ENCODE measurements around the gene DMD.

DMD gene

GRCh38 chrX:31323658-31324057 is 1887.7 kb downstream of the DMD start:
- Mint-ChIP-seq H3K27me3 (no peaks in the 10 kb centered on the region), H3K4me1 (ENCODE audit: low read depth) (no peaks in the 10 kb centered on the region), H3K9me3 (no peaks in the 10 kb centered on the region), H3K36me3 (ENCODE audit: low read depth) (no peaks in the 10 kb centered on the region), H3K4me3 (no peak overlapping the region), H3K27ac (no peak overlapping the region)

- H3K4me3 Mint-ChIP-seq = no peak overlapping the region
- H3K27me3 Mint-ChIP-seq = no peaks in the 10 kb centered on the region
- H3K27ac Mint-ChIP-seq = no peak overlapping the region
- H3K36me3 Mint-ChIP-seq (ENCODE audit: low read depth) = no peaks in the 10 kb centered on the region
- no peaks in the 10 kb centered on the region for H3K9me3 Mint-ChIP-seq
- H3K4me1 Mint-ChIP-seq (ENCODE audit: low read depth) = no peaks in the 10 kb centered on the region
These were observed 1890.6 kb downstream of the DMD start for GRCh38 chrX:31320740-31321139.

GRCh38 chrX:31319586-31319985 is 1891.8 kb downstream of the DMD start:
- Mint-ChIP-seq H3K36me3 (ENCODE audit: low read depth) (no peaks in the 10 kb centered on the region), H3K9me3 (no peaks in the 10 kb centered on the region), H3K4me1 (ENCODE audit: low read depth) (no peaks in the 10 kb centered on the region), H3K4me3 (no peak overlapping the region), H3K27me3 (no peaks in the 10 kb centered on the region), H3K27ac (no peak overlapping the region)

- no peak overlapping the region for H3K27ac Mint-ChIP-seq
- no peaks in the 10 kb centered on the region for H3K36me3 Mint-ChIP-seq (ENCODE audit: low read depth)
- no peaks in the 10 kb centered on the region for H3K9me3 Mint-ChIP-seq
- no peaks in the 10 kb centered on the region for H3K27me3 Mint-ChIP-seq
- no peak overlapping the region for H3K4me3 Mint-ChIP-seq
- H3K4me1 Mint-ChIP-seq (ENCODE audit: low read depth) = no peaks in the 10 kb centered on the region
These were observed 1892.5 kb downstream of the DMD start for GRCh38 chrX:31318866-31319265.

- H3K27ac Mint-ChIP-seq = no peak overlapping the region
- H3K4me1 Mint-ChIP-seq (ENCODE audit: low read depth) = no peaks in the 10 kb centered on the region
- H3K4me3 Mint-ChIP-seq = no peak overlapping the region
- no peaks in the 10 kb centered on the region for H3K27me3 Mint-ChIP-seq
- H3K9me3 Mint-ChIP-seq = no peaks in the 10 kb centered on the region
- H3K36me3 Mint-ChIP-seq (ENCODE audit: low read depth) = no peaks in the 10 kb centered on the region
These were observed 1894.9 kb downstream of the DMD start for GRCh38 chrX:31316340-31316991.

GRCh38 chrX:31314921-31315320 is 1896.4 kb downstream of the DMD start:
- H3K36me3 Mint-ChIP-seq (ENCODE audit: low read depth) = no peaks in the 10 kb centered on the region
- no peaks in the 10 kb centered on the region for H3K4me1 Mint-ChIP-seq (ENCODE audit: low read depth)
- H3K27ac Mint-ChIP-seq = no peak overlapping the region
- H3K27me3 Mint-ChIP-seq = no peaks in the 10 kb centered on the region
- H3K9me3 Mint-ChIP-seq = no peaks in the 10 kb centered on the region
- no peak overlapping the region for H3K4me3 Mint-ChIP-seq

GRCh38 chrX:31307952-31308351 is 1903.4 kb downstream of the DMD start:
- Mint-ChIP-seq H3K36me3 (ENCODE audit: low read depth) (no peaks in the 10 kb centered on the region), H3K4me1 (ENCODE audit: low read depth) (no peaks in the 10 kb centered on the region), H3K9me3 (no peaks in the 10 kb centered on the region), H3K27ac (no peak overlapping the region), H3K4me3 (no peak overlapping the region), H3K27me3 (peaks cover 6% of the 10 kb centered on the region)

DNA sequence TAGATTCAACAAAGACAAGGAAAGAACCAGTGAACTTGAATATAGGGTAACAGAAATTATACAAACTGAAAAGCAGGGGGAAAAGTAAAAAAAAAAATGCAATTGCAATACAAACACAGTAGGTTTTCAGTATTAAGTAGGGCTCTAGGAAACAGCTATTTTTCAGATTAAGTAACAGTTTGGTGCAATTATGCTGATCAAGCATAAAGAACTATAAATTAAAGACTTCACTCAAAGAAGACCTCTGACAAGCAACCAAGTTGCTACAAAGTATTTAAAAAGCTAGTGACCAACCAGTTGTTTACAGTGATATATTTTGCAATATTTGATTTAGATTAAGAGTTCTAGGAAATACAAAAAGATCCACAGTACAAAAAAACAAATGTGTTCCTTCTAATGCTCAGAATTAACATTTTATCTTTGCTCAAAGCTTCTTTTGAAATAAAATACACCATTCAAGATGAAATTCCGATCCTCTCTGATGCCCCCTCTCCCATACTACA is 1908.7 kb downstream of the DMD start:
- Mint-ChIP-seq H3K27ac (no peak overlapping the region), H3K27me3 (peaks cover 6% of the 10 kb centered on the region), H3K4me1 (ENCODE audit: low read depth) (no peaks in the 10 kb centered on the region), H3K36me3 (ENCODE audit: low read depth) (no peaks in the 10 kb centered on the region), H3K9me3 (no peaks in the 10 kb centered on the region), H3K4me3 (no peak overlapping the region)

DNA sequence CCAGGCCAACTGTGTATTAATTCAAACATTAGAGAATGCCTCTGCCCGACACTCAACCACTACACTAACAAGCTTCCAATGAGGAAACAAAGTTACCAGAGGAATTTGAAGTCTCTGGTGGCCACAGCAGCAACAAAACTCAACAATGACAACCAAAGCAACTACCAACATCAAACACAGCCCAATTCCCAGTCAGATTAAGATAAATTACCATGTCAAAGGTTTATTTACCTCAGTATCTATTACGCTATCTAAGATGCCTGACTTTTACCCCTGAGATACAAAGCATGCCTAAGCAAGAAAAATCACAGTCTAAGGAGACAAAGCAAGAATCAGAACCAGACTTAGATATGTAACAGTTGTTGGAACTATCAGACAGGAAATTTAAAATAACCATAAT is 1909.4 kb downstream of the DMD start:
- Mint-ChIP-seq H3K27ac (no peak overlapping the region), H3K4me3 (no peak overlapping the region)

DNA sequence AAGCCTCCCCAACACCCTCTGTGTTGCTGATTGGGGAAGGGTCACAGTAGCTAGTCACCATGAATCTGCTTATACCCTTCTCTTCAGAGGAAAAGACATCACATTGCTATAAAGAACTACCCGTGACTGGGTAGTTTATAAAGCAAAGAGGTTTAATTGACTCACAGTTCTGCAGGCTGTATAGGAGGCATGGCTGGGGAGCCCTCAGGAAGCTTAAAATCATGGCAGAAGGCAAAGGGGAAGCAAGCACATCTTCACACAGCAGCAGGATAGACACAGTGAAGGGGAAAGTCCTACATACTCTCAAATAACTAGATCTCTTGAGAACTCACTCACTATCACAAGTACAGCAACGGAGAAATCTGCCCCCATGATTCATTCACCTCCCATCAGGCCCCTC is 1910.1 kb downstream of the DMD start:
- no peak overlapping the region for H3K27ac Mint-ChIP-seq

More for the DNA sequence above, 1909.4 kb downstream of the DMD start:
- peaks cover 6% of the 10 kb centered on the region for H3K27me3 Mint-ChIP-seq
- no peaks in the 10 kb centered on the region for H3K4me1 Mint-ChIP-seq (ENCODE audit: low read depth)
- no peaks in the 10 kb centered on the region for H3K9me3 Mint-ChIP-seq
- H3K36me3 Mint-ChIP-seq (ENCODE audit: low read depth) = no peaks in the 10 kb centered on the region

DNA sequence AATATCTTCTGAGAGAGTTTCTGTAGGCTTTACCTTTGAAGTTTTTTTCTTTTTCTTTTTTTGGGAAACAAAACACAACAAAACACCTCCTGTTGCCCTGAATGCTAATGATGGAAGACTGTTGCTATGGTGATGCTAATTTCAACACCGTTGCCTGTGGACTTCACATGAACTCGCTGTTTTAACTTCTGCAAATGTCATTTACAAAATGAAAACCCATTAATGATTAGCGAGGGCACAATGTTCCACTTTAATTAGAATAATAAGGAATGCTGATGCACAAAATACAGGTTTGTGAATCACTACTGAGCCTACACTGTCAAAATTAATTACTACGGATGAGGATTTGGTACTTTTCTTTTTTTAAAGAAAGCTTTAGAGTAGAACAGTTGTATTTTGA is 1912.4 kb downstream of the DMD start:
- Mint-ChIP-seq H3K4me1 (ENCODE audit: low read depth) (no peaks in the 10 kb centered on the region), H3K4me3 (no peak overlapping the region), H3K27me3 (peaks cover 6% of the 10 kb centered on the region), H3K27ac (no peak overlapping the region), H3K36me3 (ENCODE audit: low read depth) (no peaks in the 10 kb centered on the region), H3K9me3 (no peaks in the 10 kb centered on the region)

More for the DNA sequence above, 1910.1 kb downstream of the DMD start:
- H3K4me1 Mint-ChIP-seq (ENCODE audit: low read depth) = no peaks in the 10 kb centered on the region
- no peak overlapping the region for H3K4me3 Mint-ChIP-seq
- H3K27me3 Mint-ChIP-seq = peaks cover 6% of the 10 kb centered on the region
- H3K9me3 Mint-ChIP-seq = no peaks in the 10 kb centered on the region
- H3K36me3 Mint-ChIP-seq (ENCODE audit: low read depth) = no peaks in the 10 kb centered on the region

GRCh38 chrX:31297881-31298280 is 1913.5 kb downstream of the DMD start:
- Mint-ChIP-seq H3K4me3 (no peak overlapping the region), H3K36me3 (ENCODE audit: low read depth) (no peaks in the 10 kb centered on the region), H3K4me1 (ENCODE audit: low read depth) (no peaks in the 10 kb centered on the region), H3K27ac (no peak overlapping the region), H3K27me3 (no peaks in the 10 kb centered on the region), H3K9me3 (no peaks in the 10 kb centered on the region)

DNA sequence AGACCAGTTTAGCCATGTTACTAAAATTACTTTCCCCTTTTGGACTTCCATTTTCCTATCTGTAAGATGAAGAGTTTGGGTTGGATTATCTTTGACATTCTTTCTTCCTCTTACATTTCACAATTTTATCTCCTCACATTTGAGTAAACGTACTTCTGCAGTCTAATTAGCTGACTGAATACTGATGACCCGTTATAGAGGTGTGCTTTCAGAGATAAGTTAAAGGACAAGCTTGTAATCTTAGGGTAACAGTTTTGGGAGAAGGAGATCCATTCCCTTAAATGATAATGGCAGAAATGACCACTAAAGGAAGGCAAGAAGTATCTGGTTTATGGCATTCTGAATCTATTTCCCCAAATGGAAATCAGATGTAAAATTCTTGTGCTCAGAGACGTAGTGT is 1916.9 kb downstream of the DMD start:
- Mint-ChIP-seq H3K4me1 (ENCODE audit: low read depth) (no peaks in the 10 kb centered on the region), H3K9me3 (no peaks in the 10 kb centered on the region), H3K27ac (no peak overlapping the region), H3K4me3 (no peak overlapping the region), H3K36me3 (ENCODE audit: low read depth) (no peaks in the 10 kb centered on the region), H3K27me3 (no peaks in the 10 kb centered on the region)

DNA sequence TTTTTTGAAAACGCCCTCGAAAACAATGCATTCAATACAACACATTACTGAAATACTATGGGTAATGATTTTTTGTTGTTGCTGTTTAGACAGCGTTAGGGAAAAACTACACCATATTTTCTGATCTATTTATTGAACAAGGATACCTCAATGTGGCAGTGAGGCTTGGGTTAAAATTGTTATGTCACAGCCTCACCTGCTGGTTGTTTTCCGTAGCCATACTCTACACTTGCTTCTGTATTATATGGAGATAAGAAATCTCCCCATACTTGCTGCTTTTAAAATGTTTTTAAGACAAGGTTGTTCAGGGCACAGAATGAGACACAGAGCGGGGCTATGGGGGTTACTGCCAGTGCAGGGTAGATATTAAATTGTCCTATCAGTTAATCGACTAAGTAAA is 1917.9 kb downstream of the DMD start:
- no peak overlapping the region for H3K4me3 Mint-ChIP-seq
- no peaks in the 10 kb centered on the region for H3K27me3 Mint-ChIP-seq
- H3K36me3 Mint-ChIP-seq (ENCODE audit: low read depth) = no peaks in the 10 kb centered on the region
- no peak overlapping the region for H3K27ac Mint-ChIP-seq
- no peaks in the 10 kb centered on the region for H3K4me1 Mint-ChIP-seq (ENCODE audit: low read depth)
- H3K9me3 Mint-ChIP-seq = no peaks in the 10 kb centered on the region

GRCh38 chrX:31291131-31291530 is 1920.2 kb downstream of the DMD start:
- Mint-ChIP-seq H3K36me3 (ENCODE audit: low read depth) (no peaks in the 10 kb centered on the region), H3K4me3 (no peak overlapping the region), H3K27me3 (no peaks in the 10 kb centered on the region), H3K9me3 (no peaks in the 10 kb centered on the region), H3K4me1 (ENCODE audit: low read depth) (no peaks in the 10 kb centered on the region), H3K27ac (no peak overlapping the region)

- Mint-ChIP-seq H3K27ac (no peak overlapping the region), H3K4me1 (ENCODE audit: low read depth) (no peaks in the 10 kb centered on the region), H3K9me3 (no peaks in the 10 kb centered on the region), H3K36me3 (ENCODE audit: low read depth) (no peaks in the 10 kb centered on the region), H3K4me3 (no peak overlapping the region), H3K27me3 (no peaks in the 10 kb centered on the region)
These were observed 1923.5 kb downstream of the DMD start for GRCh38 chrX:31287861-31288260.
